ENCODE results near the gene CKS1B.
A peak's percentile ranks its signal among the peaks of the same experiment; 100 is the strongest.

The CKS1B gene

GRCh38 chr1:154937085-154937987 is 37.1 kb upstream of the CKS1B start:
- ATAC-seq, result peak; percentile 79
- peak; percentile 100 for TF ChIP-seq ZNF70 (CRISPR knock-in tag; IDR thresholded peaks at IDR 0.05)
- TF ChIP-seq, protein P1, sequence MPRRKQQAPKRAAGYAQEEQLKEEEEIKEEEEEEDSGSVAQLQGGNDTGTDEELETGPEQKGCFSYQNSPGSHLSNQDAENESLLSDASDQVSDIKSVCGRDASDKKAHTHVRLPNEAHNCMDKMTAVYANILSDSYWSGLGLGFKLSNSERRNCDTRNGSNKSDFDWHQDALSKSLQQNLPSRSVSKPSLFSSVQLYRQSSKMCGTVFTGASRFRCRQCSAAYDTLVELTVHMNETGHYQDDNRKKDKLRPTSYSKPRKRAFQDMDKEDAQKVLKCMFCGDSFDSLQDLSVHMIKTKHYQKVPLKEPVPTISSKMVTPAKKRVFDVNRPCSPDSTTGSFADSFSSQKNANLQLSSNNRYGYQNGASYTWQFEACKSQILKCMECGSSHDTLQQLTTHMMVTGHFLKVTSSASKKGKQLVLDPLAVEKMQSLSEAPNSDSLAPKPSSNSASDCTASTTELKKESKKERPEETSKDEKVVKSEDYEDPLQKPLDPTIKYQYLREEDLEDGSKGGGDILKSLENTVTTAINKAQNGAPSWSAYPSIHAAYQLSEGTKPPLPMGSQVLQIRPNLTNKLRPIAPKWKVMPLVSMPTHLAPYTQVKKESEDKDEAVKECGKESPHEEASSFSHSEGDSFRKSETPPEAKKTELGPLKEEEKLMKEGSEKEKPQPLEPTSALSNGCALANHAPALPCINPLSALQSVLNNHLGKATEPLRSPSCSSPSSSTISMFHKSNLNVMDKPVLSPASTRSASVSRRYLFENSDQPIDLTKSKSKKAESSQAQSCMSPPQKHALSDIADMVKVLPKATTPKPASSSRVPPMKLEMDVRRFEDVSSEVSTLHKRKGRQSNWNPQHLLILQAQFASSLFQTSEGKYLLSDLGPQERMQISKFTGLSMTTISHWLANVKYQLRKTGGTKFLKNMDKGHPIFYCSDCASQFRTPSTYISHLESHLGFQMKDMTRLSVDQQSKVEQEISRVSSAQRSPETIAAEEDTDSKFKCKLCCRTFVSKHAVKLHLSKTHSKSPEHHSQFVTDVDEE (CRISPR knock-in tag; IDR thresholded peaks at IDR 0.05), result peak; percentile 30; the same call in 1 of the 2 replicates
- no peak for TF ChIP-seq ZFP30 (CRISPR knock-in tag; IDR thresholded peaks at IDR 0.05)

DNA sequence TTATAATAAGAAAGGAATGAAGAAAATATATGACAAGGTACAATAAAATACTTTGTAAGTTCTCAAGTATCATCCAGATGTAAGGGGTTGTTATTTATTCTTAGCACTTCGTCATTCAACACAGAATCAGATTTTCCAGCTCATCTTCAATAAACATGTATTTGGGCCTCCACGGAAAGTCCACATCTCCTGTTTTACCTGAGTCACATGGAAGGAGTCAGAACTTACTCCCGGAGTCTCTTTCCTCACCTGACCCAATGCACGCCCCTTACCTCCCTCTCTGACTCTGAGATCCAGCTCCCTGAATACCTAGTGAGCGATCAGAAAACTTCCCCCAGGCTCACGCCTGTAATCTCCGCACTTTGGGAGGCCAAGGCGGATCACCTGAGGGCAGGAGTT is 36.5 kb upstream of the CKS1B start:
- no peak for ATAC-seq
- TF ChIP-seq ZNF70 (CRISPR knock-in tag; IDR thresholded peaks at IDR 0.05) (no peak), ZFP30 (CRISPR knock-in tag; IDR thresholded peaks at IDR 0.05) (no peak), ESRRG (CRISPR knock-in tag; IDR thresholded peaks at IDR 0.05) (no peak), ISL1 (CRISPR knock-in tag; IDR thresholded peaks at IDR 0.05) (no peak), ZNF565 (CRISPR knock-in tag; conservative IDR thresholded peaks at IDR 0.05; ENCODE audit: low read depth) (no peak), ARNTL (CRISPR knock-in tag; IDR thresholded peaks at IDR 0.05; ENCODE audit: borderline replicate concordance, low read depth) (no peak), TOX (CRISPR knock-in tag; IDR thresholded peaks at IDR 0.05; ENCODE audit: borderline replicate concordance) (no peak), PATZ1 (CRISPR knock-in tag; IDR thresholded peaks at IDR 0.05; ENCODE audit: borderline replicate concordance) (no peak), POU6F1 (CRISPR knock-in tag; IDR thresholded peaks at IDR 0.05; ENCODE audit: borderline replicate concordance, low read depth) (no peak), ZNF8 (CRISPR knock-in tag; IDR thresholded peaks at IDR 0.05) (no peak), RARB (CRISPR knock-in tag; IDR thresholded peaks at IDR 0.05) (no peak)
- TF ChIP-seq, protein P2, sequence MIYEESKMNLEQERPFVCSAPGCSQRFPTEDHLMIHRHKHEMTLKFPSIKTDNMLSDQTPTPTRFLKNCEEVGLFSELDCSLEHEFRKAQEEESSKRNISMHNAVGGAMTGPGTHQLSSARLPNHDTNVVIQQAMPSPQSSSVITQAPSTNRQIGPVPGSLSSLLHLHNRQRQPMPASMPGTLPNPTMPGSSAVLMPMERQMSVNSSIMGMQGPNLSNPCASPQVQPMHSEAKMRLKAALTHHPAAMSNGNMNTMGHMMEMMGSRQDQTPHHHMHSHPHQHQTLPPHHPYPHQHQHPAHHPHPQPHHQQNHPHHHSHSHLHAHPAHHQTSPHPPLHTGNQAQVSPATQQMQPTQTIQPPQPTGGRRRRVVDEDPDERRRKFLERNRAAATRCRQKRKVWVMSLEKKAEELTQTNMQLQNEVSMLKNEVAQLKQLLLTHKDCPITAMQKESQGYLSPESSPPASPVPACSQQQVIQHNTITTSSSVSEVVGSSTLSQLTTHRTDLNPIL (CRISPR knock-in tag; IDR thresholded peaks at IDR 0.05; ENCODE audit: low read depth), result no peak

DNA sequence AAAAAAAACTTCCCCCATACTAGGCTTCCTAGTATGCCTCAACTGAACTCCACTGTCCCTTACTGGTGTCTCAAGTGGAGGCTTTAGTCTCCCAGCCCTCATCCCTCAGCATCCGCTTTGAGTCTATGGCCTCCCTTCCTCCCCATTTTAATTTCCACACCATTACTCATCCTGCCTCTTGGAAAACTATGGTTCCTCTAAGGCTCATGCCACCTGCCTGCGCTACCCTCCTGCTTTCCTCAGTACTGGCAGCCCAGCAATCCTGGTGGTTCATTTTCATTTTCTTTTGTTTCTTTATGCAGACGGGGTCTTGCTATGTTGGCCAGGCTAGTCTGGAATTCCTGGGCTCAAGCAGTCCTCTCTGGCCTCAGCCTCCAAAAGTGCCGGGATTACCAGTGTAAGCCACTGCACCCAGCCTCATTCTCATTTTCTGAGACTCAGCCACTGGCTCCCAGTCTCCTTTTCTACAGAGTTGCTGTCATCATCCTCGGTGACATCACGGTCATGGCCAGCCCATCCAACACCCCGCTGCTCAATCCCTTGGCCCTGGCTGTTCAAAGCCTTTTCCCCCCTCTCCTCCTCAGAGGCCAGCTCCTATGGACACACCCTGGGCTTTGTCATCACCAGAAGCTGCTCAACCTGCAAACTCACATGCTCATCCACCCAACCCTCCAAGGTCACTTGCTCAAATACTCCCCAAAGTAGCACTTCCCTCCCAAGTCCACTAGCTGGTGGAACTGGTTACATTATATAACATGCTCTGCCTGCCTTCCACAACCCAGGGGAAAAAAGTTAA is 35.7 kb upstream of the CKS1B start:
- TF ChIP-seq ZFP30 (CRISPR knock-in tag; IDR thresholded peaks at IDR 0.05) (no peak), OSR1 (CRISPR knock-in tag; IDR thresholded peaks at IDR 0.05) (no peak), ISL1 (CRISPR knock-in tag; IDR thresholded peaks at IDR 0.05) (no peak)
- ATAC-seq, result no peak

- ATAC-seq, result no peak
- TF ChIP-seq, protein P2 (CRISPR knock-in tag; IDR thresholded peaks at IDR 0.05; ENCODE audit: low read depth), result no peak
- TF ChIP-seq BACH2 (CRISPR knock-in tag; IDR thresholded peaks at IDR 0.05; ENCODE audit: borderline replicate concordance) (no peak), GLIS3 (CRISPR knock-in tag; IDR thresholded peaks at IDR 0.05) (no peak), SNAI2 (CRISPR knock-in tag; IDR thresholded peaks at IDR 0.05) (no peak), ESRRG (CRISPR knock-in tag; IDR thresholded peaks at IDR 0.05) (no peak), ZNF8 (CRISPR knock-in tag; IDR thresholded peaks at IDR 0.05) (no peak), POU6F1 (CRISPR knock-in tag; IDR thresholded peaks at IDR 0.05; ENCODE audit: borderline replicate concordance, low read depth) (no peak), RARB (CRISPR knock-in tag; IDR thresholded peaks at IDR 0.05) (no peak), CSDC2 (CRISPR knock-in tag; IDR thresholded peaks at IDR 0.05) (no peak), ZNF70 (CRISPR knock-in tag; IDR thresholded peaks at IDR 0.05) (no peak), ZNF565 (CRISPR knock-in tag; conservative IDR thresholded peaks at IDR 0.05; ENCODE audit: low read depth) (no peak), TCF4 (CRISPR knock-in tag; IDR thresholded peaks at IDR 0.05; ENCODE audit: borderline replicate concordance) (no peak), OSR1 (CRISPR knock-in tag; IDR thresholded peaks at IDR 0.05) (no peak), ZFP30 (CRISPR knock-in tag; IDR thresholded peaks at IDR 0.05) (no peak), PPARA (CRISPR knock-in tag; IDR thresholded peaks at IDR 0.05; ENCODE audit: borderline replicate concordance) (no peak), ISL1 (CRISPR knock-in tag; IDR thresholded peaks at IDR 0.05) (no peak)
- TF ChIP-seq, protein P3, sequence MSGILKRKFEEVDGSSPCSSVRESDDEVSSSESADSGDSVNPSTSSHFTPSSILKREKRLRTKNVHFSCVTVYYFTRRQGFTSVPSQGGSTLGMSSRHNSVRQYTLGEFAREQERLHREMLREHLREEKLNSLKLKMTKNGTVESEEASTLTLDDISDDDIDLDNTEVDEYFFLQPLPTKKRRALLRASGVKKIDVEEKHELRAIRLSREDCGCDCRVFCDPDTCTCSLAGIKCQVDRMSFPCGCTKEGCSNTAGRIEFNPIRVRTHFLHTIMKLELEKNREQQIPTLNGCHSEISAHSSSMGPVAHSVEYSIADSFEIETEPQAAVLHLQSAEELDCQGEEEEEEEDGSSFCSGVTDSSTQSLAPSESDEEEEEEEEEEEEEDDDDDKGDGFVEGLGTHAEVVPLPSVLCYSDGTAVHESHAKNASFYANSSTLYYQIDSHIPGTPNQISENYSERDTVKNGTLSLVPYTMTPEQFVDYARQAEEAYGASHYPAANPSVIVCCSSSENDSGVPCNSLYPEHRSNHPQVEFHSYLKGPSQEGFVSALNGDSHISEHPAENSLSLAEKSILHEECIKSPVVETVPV (CRISPR knock-in tag; IDR thresholded peaks at IDR 0.05), result no peak
Measured at GRCh38 chr1:154940213-154940560, 34.3 kb upstream of the CKS1B start.
